K562 treated with DMSO at 1 percent for 24 hours (cell line): ENCODE measurements around the gene BAMBI. TPM values are rescaled to one million over a fixed set of nuclear protein-coding genes. Genes with fewer than 3 reads are reported as not detected.

ENCODE experiments used
- total RNA-seq: library from RNA; unstranded; fragments of 300-600 nt; gene quantifications from 2 replicates; pipeline ENCODE4 v1.2.3, GENCODE V29; 2022; ENCODE audit warnings: low read depth; ENCODE audit not compliant: insufficient read depth

The BAMBI gene
- 14.1 and 16.2 TPM in 2 replicates for total RNA-seq

GRCh38 chr10:28676968-28677887 lies at the start of gene BAMBI:
Gene BAMBI, plus strand, starts transcription at chr10:28677521. Its CDS starts 377 bp downstream, at chr10:28677898.

Other genes starting within 250 kb of the BAMBI start
- 55.7 and 63.2 TPM in 2 replicates for gene WAC, start 144.4 kb upstream of the BAMBI start, total RNA-seq